T-cell (primary cell): ENCODE measurements around the gene KRCC1. TPM values are rescaled to one million over a fixed set of nuclear protein-coding genes. Genes with fewer than 3 reads are reported as not detected.
"Not testable (repeated sequence)": the region's sequence is repeated elsewhere in the genome, so short reads cannot be mapped to it uniquely, and the experiment has no call there.

Source experiments
- ATAC-seq, 4 experiments: fragments of 200-7000 bp in 3 of 4; fragments of 150-1000 bp in 1 of 4; cut with Tn5 transposase; replicated peaks in 1 of 4; 1 replicate in 3 of 4; 2 replicates in 1 of 4; pipeline ENCODE4 v1.10.0; 2021; ENCODE audit warnings: moderate library complexity in 3 of 4, mild to moderate bottlenecking in 2 of 4, moderate number of reproducible peaks in 1 of 4
- CTCF ChIA-PET, 2 donors: fragments of 300-600 bp; sonication (Branson Sonifier 250); formaldehyde crosslinking; loops; one replicate each; lab custom pipeline; 2022; ENCODE audit warnings: antibody characterized with exemption in 2 of 2; lab: Charles Lee
- POLR2A ChIA-PET, 2 donors: fragments of 300-600 bp; sonication (Branson Sonifier 250); formaldehyde crosslinking; loops; one replicate each; lab custom pipeline; 2022; ENCODE audit warnings: antibody characterized with exemption in 2 of 2; lab: Charles Lee
- DNase-seq, 35 experiments: peaks; one replicate each; pipeline versions ENCODE4 v3.0.0 to v3.0.0-alpha.2; 2013 to 2023
- H3K27ac ChIP-seq: one replicate; pipeline ENCODE4 v1.5.1; 2013; ENCODE audit warnings: low read length
- H3K27me3 ChIP-seq, 2 experiments: replicated peaks in 1 of 2; 1 replicate in 1 of 2; 2 replicates in 1 of 2; pipeline versions ENCODE4 v1.6.1 to v1.7.0; 2013; ENCODE audit warnings: low read length in 1 of 2, mixed read lengths in 1 of 2; ENCODE audit not compliant: control insufficient read depth in 2 of 2, insufficient read depth in 2 of 2; ENCODE audit errors: extremely low read depth in 1 of 2
- H3K36me3 ChIP-seq, 2 donors: 1 replicate in 1 of 2; 2 replicates in 1 of 2; pipeline versions ENCODE4 v1.6.1 to v1.7.0; 2013; ENCODE audit warnings: low read length in 1 of 2; ENCODE audit not compliant: control insufficient read depth in 2 of 2, insufficient read depth in 1 of 2; ENCODE audit errors: extremely low read depth in 1 of 2
- H3K4me1 ChIP-seq, 2 experiments: 1 replicate in 1 of 2; 2 replicates in 1 of 2; pipeline versions ENCODE4 v1.6.1 to v1.7.0; 2013; ENCODE audit warnings: low read length in 2 of 2, mixed read lengths in 1 of 2; ENCODE audit not compliant: insufficient read depth in 2 of 2, control insufficient read depth in 1 of 2; ENCODE audit errors: extremely low read depth in 1 of 2
- H3K4me3 ChIP-seq, 2 donors: 1 replicate in 1 of 2; 2 replicates in 1 of 2; pipeline versions ENCODE4 v1.5.1 to v1.7.0; 2013; ENCODE audit warnings: mild to moderate bottlenecking in 2 of 2, low read length in 1 of 2, moderate library complexity in 1 of 2; ENCODE audit not compliant: control insufficient read depth in 1 of 2; ENCODE audit errors: extremely low read depth in 1 of 2
- H3K9me3 ChIP-seq: 2 replicates; pipeline ENCODE4 v1.7.0; 2013
- H3K27ac Mint-ChIP-seq, 2 donors: one replicate each; pipeline ENCODE4 v1.8.0; 2020 to 2021; ENCODE audit warnings: mild to moderate bottlenecking in 2 of 2, mixed read lengths in 2 of 2
- H3K27me3 Mint-ChIP-seq, 2 donors: one replicate each; pipeline ENCODE4 v1.8.0; 2021 to 2022; ENCODE audit warnings: mixed read lengths in 2 of 2
- H3K36me3 Mint-ChIP-seq: one replicate; pipeline ENCODE4 v1.8.0; 2021; ENCODE audit warnings: mixed read lengths
- H3K4me1 Mint-ChIP-seq, 3 donors: one replicate each; pipeline ENCODE4 v1.8.0; 2020 to 2022; ENCODE audit warnings: mixed read lengths in 3 of 3, mild to moderate bottlenecking in 1 of 3
- H3K4me3 Mint-ChIP-seq, 3 donors: one replicate each; pipeline ENCODE4 v1.8.0; 2020 to 2022; ENCODE audit warnings: mild to moderate bottlenecking in 3 of 3, mixed read lengths in 3 of 3, moderate library complexity in 3 of 3
- H3K9me3 Mint-ChIP-seq, 3 donors: one replicate each; pipeline ENCODE4 v1.8.0; 2020 to 2022; ENCODE audit warnings: mixed read lengths in 3 of 3
- WGBS: methylation state at CpG from one replicate; pipeline ENCODE4 v1.1.5; 2013; ENCODE audit warnings: missing lambda C conversion rate; ENCODE audit not compliant: insufficient coverage; 5-methylcytosine and 5-hydroxymethylcytosine counted together
- total RNA-seq, 35 experiments: library from RNA in 6 of 35; stranded (reverse) in 6 of 35; fragments of 120-200 nt in 1 of 35; gene quantifications; one replicate each; pipeline versions ENCODE4 v1.2.1 to v1.2.4 and lab custom pipeline; 2013 to 2026

The KRCC1 gene
- total RNA-seq, 5 donors from 2014 or later (not counting 1 experiment from before 2014, with no cell fraction given) = 9.0 to 24.9 (median 20.7) TPM

DNA sequence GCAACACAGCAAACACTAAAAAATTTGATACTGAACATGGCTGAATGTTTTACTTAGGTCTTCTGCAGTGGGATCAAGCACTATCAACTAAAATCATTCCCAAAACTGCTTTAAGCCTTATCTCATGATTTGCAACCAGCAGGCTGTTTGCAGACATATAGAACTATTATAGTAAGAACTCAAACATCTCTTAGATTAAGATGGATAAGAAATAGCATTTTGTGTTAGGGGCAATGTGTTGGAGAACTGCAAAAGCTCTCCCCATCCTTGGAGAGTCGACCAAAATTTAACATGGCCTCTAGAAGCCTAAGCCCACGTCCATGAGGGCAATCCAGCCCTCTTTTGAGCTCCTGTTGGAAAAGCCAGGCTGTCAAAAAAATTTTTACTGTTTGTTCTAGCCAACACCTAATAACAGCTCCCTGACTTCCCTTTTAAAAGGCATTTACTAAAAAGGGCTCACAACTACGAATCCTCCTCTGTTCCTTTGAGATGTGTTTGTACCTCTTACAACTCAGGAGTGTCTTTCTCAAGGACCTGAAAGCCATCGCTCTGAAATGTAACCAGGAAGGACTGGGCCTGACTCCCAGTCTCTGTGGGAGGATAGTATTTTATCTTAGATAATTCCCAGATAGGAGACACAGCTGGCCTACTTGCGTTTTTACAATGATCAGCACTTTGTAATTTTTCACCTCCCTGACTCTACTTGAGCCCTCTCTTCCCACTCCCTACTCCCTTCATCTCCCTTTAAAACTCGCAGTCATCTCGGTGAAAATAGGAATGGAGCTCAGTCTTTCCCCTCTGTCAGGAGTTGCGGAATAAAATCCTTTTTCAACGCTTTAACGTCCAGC, 1.4 kb downstream of the KRCC1 start:
- peak overlapping the region; percentile 75 to 86 for H3K4me3 ChIP-seq
- no peaks in the 10 kb centered on the region for H3K36me3 ChIP-seq
- peaks cover 14 to 20% of the 10 kb centered on the region in 2 experiments for H3K4me1 ChIP-seq
- H3K27me3 ChIP-seq = no peaks in the 10 kb centered on the region
- ATAC-seq (no peak), DNase-seq (peak in 1 of 35 experiments; percentile 17)
- 72% methylated on average over 7 of the region's 10 CpGs for WGBS
- CTCF ChIA-PET = interaction anchor here in 1 of 2 donors (0.6 kb wide), 1 partner anchor 10 kb away, joined by 3 read pairs; no protein-coding TSS in a partner anchor
- Mint-ChIP-seq H3K4me1 (peaks cover 55 to 68% (median 62%) of the 10 kb centered on the region in 3 donors), H3K4me3 (peak overlapping the region; percentile 85 to 96 (median 87)), H3K9me3 (no peaks in the 10 kb centered on the region), H3K27ac (peak overlapping the region; percentile 98 to 99), H3K27me3 (no peaks in the 10 kb centered on the region), H3K36me3 (peaks cover 7% of the 10 kb centered on the region)
- peak overlapping the region; percentile 86 for H3K27ac ChIP-seq
- H3K9me3 ChIP-seq = no peaks in the 10 kb centered on the region
- POLR2A ChIA-PET = interaction anchor here in 1 of 2 donors (1.1 kb wide), 1 partner anchor 14 kb away, joined by 3 read pairs; no protein-coding TSS in a partner anchor

DNA sequence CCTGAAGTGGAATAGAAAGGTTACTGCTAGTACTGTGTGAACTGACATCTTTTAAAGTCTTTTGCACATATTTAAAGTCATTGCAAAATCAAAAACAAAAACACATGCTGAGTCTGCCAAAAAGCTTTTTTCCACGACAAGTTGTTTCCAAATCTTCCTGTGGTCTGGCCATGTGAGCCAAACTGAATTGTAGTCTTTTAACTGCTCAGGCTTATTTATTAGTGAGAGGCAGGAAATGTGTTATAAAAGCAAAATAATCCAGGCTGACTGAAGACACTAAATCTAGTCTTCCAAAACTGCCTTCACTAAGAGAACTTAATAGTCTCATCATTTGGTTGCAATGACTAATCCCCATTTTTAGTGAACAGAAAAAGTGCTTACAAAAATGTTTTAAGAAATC, 2.3 kb downstream of the KRCC1 start:
- H3K9me3 Mint-ChIP-seq = no peaks in the 10 kb centered on the region

DNA sequence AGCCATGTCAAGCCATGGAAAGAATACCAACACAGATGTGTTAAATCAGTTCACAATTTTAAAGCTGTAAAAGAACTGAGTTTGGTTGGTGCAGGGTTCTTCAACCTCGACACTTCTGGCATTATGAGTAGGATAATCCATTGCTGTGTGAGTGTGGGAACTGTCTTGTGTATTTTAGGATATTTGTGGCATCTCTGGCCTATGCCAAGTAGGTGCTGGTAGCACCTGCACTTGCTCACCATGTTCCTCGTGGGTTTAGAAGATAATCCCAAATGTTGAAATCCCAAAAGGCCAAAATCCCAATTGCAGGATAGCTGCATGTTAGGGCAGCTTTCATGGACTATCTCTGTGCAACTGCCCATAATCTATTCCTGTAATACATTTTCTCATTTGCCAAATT, 3.8 kb downstream of the KRCC1 start:
- no peak overlapping the region for H3K27ac ChIP-seq
- ATAC-seq (no peak), DNase-seq (no peak)
- WGBS = 95% methylated on average over 2 of the region's 2 CpGs
- peaks cover 7% of the 10 kb centered on the region for H3K36me3 Mint-ChIP-seq
- no peaks in the 10 kb centered on the region for H3K27me3 Mint-ChIP-seq
- no peak overlapping the region for H3K4me3 ChIP-seq
- no peaks in the 10 kb centered on the region for H3K9me3 Mint-ChIP-seq
- H3K27me3 ChIP-seq = no peaks in the 10 kb centered on the region
- no peaks in the 10 kb centered on the region for H3K9me3 ChIP-seq
- H3K4me1 ChIP-seq = peaks cover 7 to 20% of the 10 kb centered on the region in 2 experiments
- H3K36me3 ChIP-seq = no peaks in the 10 kb centered on the region
- peak overlapping the region in 1 of 2 donors; percentile 27 for H3K27ac Mint-ChIP-seq
- ChIA-PET CTCF (interaction anchor here in 1 of 2 donors (2.1 kb wide), 1 partner anchor 9 kb away, joined by 5 read pairs; no protein-coding TSS in a partner anchor), POLR2A (interaction anchor here in 1 of 2 donors (0.5 kb wide), 1 partner anchor 10 kb away, joined by 6 read pairs; no protein-coding TSS in a partner anchor)
- H3K4me3 Mint-ChIP-seq = no peak overlapping the region
- H3K4me1 Mint-ChIP-seq = peaks cover 53 to 63% (median 55%) of the 10 kb centered on the region in 3 donors

More for the DNA sequence above, 2.3 kb downstream of the KRCC1 start:
- Mint-ChIP-seq H3K36me3 (peaks cover 7% of the 10 kb centered on the region), H3K27me3 (no peaks in the 10 kb centered on the region), H3K4me1 (peaks cover 59 to 75% (median 62%) of the 10 kb centered on the region in 3 donors), H3K4me3 (peak overlapping the region; percentile 15 to 96 (median 87)), H3K27ac (peak overlapping the region; percentile 98 to 99)
- H3K27me3 ChIP-seq = no peaks in the 10 kb centered on the region
- DNase-seq (no peak), ATAC-seq (no peak)
- H3K4me1 ChIP-seq = peaks cover 11 to 20% of the 10 kb centered on the region in 2 experiments
- no peaks in the 10 kb centered on the region for H3K9me3 ChIP-seq
- H3K36me3 ChIP-seq = no peaks in the 10 kb centered on the region
- POLR2A ChIA-PET = no interaction called here
- CTCF ChIA-PET = interaction anchor here in 1 of 2 donors (2.1 kb wide), 1 partner anchor 8 kb away, joined by 5 read pairs; no protein-coding TSS in a partner anchor
- WGBS = no CpG with 5 or more reads among the region's 1 CpG
- no peak overlapping the region for H3K4me3 ChIP-seq
- H3K27ac ChIP-seq = no peak overlapping the region

DNA sequence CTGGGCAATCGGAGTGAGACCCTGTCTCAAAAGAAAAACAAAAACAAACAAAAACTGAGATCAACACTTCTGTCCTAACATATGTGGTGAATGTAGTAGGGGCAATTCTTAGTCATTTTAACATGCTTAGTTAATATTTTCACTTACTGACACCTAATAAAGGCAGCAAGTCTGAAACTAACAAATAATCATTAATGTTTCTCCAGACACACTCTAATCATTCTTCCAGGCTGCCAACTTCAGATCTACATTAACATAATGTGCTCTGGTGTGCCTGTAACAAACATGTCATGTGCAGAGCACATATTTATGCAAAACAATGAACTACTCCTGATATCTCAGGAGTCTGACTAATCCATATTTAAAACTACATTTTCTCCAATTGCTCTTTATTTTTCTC, 6.0 kb downstream of the KRCC1 start:
- CTCF ChIA-PET = interaction anchor here (1.0 to 2.5 kb wide), 2 partner anchors 11 kb away, joined by 3 to 16 read pairs; no protein-coding TSS in a partner anchor
- H3K4me3 Mint-ChIP-seq = no peak overlapping the region
- H3K4me1 Mint-ChIP-seq = peaks cover 49 to 58% (median 54%) of the 10 kb centered on the region in 3 donors
- no peaks in the 10 kb centered on the region for H3K27me3 Mint-ChIP-seq
- Histone ChIP-seq H3K27ac (no peak overlapping the region), H3K4me3 (no peak overlapping the region), H3K4me1 (peaks cover 7% of the 10 kb centered on the region in 2 experiments), H3K9me3 (no peaks in the 10 kb centered on the region), H3K27me3 (no peaks in the 10 kb centered on the region), H3K36me3 (no peaks in the 10 kb centered on the region)
- DNase-seq (no peak), ATAC-seq (no peak)
- no peaks in the 10 kb centered on the region for H3K9me3 Mint-ChIP-seq
- no CpG with 5 or more reads among the region's 1 CpG for WGBS
- peaks cover 7% of the 10 kb centered on the region for H3K36me3 Mint-ChIP-seq
- peak overlapping the region in 1 of 2 donors; percentile 29 for H3K27ac Mint-ChIP-seq
- POLR2A ChIA-PET = no interaction called here

DNA sequence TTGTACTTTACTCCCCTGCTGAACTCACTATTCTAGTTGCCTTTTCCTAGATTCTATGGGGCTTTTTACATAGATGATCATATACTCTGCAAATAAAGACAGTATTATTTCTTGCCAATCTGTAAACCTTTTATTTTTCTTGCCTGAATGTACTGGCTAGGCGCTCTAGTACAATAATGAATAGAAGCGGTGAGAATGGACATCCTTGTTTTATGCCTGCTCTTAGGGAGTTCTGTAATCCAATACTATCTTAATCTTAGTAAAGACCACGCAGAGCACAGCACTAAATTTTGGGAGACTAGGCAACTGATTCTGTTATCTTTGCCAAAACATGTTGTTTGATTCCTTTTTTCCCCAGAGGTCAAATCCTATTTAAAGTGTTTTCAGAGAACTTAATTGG, 7.0 kb downstream of the KRCC1 start:
- H3K4me3 Mint-ChIP-seq = no peak overlapping the region
- peaks cover 0 to 3% of the 10 kb centered on the region in 2 experiments for H3K4me1 ChIP-seq
- no peaks in the 10 kb centered on the region for H3K9me3 ChIP-seq
- H3K36me3 Mint-ChIP-seq = peaks cover 10% of the 10 kb centered on the region
- H3K27me3 Mint-ChIP-seq = no peaks in the 10 kb centered on the region
- POLR2A ChIA-PET = interaction anchor here in 1 of 2 donors (0.6 kb wide), 1 partner anchor 12 kb away, joined by 5 read pairs; no protein-coding TSS in a partner anchor
- no peaks in the 10 kb centered on the region for H3K9me3 Mint-ChIP-seq
- H3K4me3 ChIP-seq = no peak overlapping the region
- H3K4me1 Mint-ChIP-seq = peaks cover 42 to 51% (median 49%) of the 10 kb centered on the region in 3 donors
- no peak overlapping the region for H3K27ac ChIP-seq
- H3K27ac Mint-ChIP-seq = no peak overlapping the region
- DNase-seq (no peak), ATAC-seq (no peak)
- no peaks in the 10 kb centered on the region for H3K27me3 ChIP-seq
- H3K36me3 ChIP-seq = no peaks in the 10 kb centered on the region
- CTCF ChIA-PET = interaction anchor here (0.6 to 2.5 kb wide), 2 partner anchors 12 to 535 kb away, joined by 5 to 16 read pairs; no protein-coding TSS in a partner anchor
- WGBS = 100% methylated on average over 1 of the region's 3 CpGs

DNA sequence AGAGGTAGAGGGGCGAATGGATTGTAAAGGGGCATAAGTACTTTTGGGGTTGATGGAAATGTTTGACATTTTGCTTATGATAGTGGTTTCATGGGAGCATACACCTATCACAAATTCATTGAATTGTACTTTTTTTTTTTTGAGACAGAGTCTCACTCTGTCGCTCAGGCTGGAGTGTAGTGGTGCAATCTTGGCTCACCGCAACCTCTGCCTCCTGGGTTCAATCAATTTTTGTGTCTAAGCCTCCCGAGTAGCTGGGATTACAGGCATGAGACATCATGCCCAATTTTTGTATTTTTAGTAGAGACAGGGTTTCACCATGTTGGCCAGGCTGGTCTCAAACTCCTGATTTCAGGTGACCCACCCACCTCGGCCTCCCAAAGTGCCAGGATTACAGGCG, 10.0 kb downstream of the KRCC1 start:
- POLR2A ChIA-PET = not testable (repeated sequence)

More for the DNA sequence above, 10.0 kb downstream of the KRCC1 start:
- not testable (repeated sequence) for H3K27ac Mint-ChIP-seq, H3K27me3 ChIP-seq, ATAC-seq, H3K27ac ChIP-seq, H3K27me3 Mint-ChIP-seq, H3K4me3 ChIP-seq, DNase-seq, H3K9me3 Mint-ChIP-seq, H3K9me3 ChIP-seq, H3K4me3 Mint-ChIP-seq, H3K36me3 ChIP-seq, H3K4me1 ChIP-seq
- 100% methylated on average over 1 of the region's 6 CpGs for WGBS
- H3K4me1 Mint-ChIP-seq = peaks cover 46 to 54% (median 54%) of the 10 kb centered on the region in 3 donors
- CTCF ChIA-PET = interaction anchor here in 1 of 2 donors (1.3 kb wide), 1 partner anchor 14 kb away, joined by 11 read pairs; no protein-coding TSS in a partner anchor
- H3K36me3 Mint-ChIP-seq = peaks cover 12% of the 10 kb centered on the region
